Prostate gland (tissue), 2 donors: ENCODE measurements around the gene TRMT2B.

ENCODE experiments used
- CTCF ChIP-seq, 4 experiments: fragments of 200-600 bp in 2 of 4; fragments of 450-650 bp in 2 of 4; sonication (generic) in 2 of 4; IDR thresholded peaks; 1 replicate in 3 of 4; 2 replicates in 1 of 4; pipeline ENCODE4 v1.5.1; 2016 to 2019; ENCODE audit warnings: antibody characterized with exemption in 4 of 4, mild to moderate bottlenecking in 2 of 4, moderate library complexity in 2 of 4
- POLR2A ChIP-seq: fragments of 450-650 bp; IDR thresholded peaks from one replicate; pipeline ENCODE4 v1.6.1; 2016; ENCODE audit warnings: antibody characterized with exemption, mild to moderate bottlenecking

DNA sequence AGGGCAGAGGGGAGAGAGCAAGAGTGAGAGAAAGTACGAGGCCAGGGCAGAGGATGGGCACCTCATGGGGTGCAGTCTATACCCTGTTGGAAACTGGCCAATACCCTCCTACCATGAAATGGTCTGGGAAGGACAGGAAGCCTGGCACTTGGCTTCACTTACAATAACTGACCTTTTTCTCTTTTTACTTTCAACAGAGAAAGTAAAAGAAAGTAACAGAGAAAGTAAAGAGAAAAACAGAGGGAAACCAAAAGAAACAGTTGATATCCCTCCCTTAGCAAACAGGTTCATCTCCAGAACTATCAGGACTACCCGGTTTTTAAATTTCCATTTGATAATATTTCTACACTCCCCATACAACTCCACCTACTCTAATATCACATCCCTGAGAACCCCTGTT lies 61.8 kb downstream of the TRMT2B start:
- TF ChIP-seq CTCF (IDR thresholded peaks at IDR 0.05) = no peak
- no peak for TF ChIP-seq POLR2A
